ENCODE results near the gene ZNF274.
A peak's percentile ranks its signal among the peaks of the same experiment; 100 is the strongest.
"Not testable (repeated sequence)": the region's sequence is repeated elsewhere in the genome, so short reads cannot be mapped to it uniquely, and the experiment has no call there.

ZNF274 gene

DNA sequence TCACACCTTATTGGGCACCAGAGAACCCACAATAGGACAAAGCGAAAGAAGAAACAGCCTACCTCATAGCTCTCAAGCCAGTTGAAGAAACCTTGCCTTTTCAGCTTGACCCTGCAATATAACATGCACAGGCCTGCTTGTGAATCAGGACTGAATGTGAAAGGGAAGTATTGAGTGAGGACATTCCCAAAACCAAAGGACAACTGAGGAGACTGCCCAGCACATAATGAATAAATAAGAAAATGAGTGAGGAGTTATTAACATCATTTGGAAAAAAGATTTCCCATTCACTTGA is 30.2 kb downstream of the ZNF274 start:
- DNase-seq = no peak

DNA sequence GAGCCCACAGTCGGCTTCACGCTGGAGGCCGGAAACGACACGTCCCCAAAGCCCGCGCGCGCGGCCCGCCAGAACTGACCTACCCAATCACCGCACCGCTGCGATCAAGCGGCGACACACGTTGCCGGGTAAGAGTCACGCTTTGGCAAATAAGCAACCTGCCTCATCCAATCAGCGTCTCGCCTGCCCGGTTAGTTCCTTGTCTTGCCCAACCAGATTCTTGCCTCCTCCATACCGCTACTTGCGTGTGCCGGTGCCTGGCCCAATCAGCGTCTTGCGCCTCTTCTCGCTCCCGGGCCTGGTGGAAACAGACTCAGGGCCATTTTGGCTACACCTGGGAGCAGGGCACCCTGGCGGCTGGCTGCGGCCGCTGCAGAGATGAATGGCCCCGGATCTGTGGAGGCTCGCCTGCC is 34.2 kb downstream of the ZNF274 start:
- DNase-seq = no peak

- no peak for DNase-seq
Measured at GRCh38 chr19:58217607-58218391, 34.9 kb downstream of the ZNF274 start.

- no peak for DNase-seq
Measured at GRCh38 chr19:58218899-58219298, 36.0 kb downstream of the ZNF274 start.

DNA sequence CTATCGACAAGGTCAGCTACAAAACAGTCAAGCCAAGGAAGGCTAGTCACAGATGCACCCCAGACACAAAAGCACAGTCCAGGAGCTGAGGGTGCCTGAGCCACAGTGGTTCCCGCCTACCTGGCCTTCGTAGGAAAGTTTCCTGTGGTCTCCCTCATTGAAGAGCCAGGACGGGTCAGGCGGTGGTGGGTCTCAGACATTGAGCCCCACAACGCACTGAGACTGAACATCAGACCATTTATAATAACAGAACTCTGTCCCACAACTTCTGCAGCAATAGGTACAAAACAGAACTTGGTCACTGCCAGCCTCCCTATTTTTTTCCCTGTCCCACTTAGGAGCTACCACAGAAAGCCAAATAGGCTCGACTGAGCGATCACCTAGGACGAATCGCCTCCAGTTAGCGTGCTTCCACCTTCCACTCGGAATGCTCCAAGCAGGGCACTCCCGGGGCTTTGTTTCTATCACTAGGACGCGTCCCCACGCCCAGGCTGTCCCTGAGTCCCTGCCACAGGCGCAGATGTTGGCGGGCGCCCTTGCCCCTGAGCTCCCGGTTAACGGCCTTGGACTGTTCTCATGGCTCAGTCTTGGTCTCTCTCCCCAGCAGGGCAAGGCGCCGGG is 45.2 kb downstream of the ZNF274 start:
- DNase-seq = peak in 1 of 2 experiments; percentile 62

DNA sequence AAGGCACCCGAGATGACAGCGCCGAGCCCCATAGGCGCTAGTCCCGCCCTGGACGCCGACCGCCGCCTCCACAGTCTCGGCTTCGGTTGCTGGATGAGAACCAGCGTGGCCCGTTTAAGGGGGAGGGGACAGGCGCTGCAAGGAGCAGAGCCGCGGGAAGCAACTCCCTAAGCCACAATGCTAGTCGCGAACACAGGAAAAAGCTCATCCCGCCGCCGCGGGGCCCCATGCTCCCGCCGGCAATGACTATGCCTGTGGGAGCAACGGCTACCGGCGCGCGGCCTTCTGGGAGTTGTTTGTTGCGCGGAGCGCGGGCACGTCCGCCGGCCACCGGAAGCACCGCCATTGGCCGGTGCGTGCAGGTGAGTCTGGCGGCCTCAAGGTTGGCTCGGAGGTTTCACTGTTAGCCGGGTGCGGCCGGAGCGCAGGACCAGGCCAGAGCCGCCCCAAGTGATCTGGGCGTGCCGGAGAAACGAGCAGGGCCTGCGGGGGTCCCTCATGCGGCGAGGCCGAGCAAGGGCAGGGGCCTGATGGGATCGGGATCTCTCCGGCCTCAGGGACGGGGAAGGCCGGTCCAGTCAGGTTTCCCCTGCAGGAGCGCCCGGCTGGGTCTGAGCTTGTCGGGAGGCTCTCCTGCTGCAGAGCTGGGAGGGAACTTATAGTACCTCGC is 45.9 kb downstream of the ZNF274 start, which contains the start of gene ZNF544:
Gene ZNF544, plus strand, starts transcription at position 330 of the 670 bp plus-strand sequence. CDS start 15,110 bp downstream, outside the sequence.
- peak; percentile 79 to 80 for DNase-seq

DNA sequence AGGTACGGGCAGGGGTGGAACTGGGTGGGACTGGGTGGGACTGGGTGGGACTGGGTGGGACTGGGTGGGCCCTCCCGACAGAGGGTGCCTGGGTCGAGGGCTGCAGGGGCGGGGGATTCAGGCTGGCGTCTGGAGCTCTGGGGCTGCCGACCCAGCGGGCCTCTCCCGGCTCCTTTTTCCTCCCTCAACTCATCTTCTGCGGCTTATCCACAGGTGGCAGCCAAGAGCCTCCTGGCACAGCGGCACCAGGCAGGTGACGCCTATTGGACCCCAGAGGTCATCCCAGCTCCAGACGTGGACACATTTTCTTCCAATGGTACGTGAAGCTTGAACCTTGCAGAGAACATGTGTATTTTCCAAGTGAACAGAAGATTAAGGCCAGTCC is 46.4 kb downstream of the ZNF274 start:
- DNase-seq = peak in 1 of 2 experiments; percentile 21

- no peak for DNase-seq
Measured at GRCh38 chr19:58237324-58237723, 54.5 kb downstream of the ZNF274 start.

DNA sequence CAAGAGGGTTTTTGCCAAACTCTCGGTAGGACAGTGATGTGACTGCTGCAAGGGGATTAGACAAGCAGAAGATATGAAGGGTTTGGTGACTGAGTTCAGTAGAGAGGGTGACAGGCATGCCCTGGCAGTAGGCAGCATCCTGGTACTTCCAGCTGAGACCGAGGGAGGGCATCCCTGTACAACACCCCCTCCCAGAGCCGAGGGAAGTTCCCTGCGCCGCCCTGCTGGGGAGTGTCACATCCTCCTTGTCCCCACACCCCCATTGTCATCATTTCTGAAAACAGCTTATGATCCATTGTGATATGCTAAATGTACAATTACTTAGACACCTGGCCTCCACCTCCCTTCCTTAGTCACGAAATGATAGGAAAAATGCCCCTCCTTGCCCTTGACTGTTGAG is 60.5 kb downstream of the ZNF274 start:
- DNase-seq = no peak

DNA sequence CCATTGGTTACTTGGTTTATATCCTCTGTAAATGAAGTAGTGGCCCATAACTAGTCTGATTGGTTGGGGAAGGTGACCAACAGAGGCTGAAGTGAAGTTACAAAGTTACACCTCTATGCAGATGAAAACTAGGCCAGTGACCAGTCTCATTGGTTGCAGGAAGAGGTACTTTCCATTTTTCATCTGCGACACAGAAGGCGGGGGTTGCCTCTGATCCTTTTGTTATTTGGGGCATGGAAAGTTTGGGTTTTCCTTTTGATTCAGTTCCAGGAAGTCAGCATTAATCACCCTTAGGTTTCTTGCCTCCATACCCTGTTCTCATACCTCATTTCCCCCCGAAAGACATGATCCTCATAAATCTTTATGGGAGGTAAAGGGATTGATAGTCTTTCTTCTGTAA is 66.0 kb downstream of the ZNF274 start:
- no peak for DNase-seq

- no peak for DNase-seq
Measured at GRCh38 chr19:58252102-58252685, 69.3 kb downstream of the ZNF274 start.

DNA sequence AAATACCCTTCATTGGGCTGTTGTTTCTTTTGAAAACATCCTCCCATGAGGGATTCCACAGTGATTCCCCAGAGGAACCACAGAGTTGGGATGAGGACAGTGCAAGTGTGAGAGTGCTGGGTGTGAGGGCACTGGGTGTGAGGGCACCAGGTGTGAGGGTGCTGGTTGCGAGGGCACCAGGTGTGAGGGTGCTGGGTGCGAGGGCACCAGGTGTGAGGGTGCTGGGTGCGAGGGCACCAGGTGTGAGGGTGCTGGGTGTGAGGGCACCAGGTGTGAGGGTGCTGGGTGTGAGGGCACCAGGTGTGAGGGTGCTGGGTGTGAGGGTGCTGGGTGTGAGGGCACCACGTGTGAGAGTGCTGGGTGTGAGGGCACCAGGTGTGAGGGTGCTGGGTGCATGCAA is 75.4 kb downstream of the ZNF274 start:
- not testable (repeated sequence) for DNase-seq

DNA sequence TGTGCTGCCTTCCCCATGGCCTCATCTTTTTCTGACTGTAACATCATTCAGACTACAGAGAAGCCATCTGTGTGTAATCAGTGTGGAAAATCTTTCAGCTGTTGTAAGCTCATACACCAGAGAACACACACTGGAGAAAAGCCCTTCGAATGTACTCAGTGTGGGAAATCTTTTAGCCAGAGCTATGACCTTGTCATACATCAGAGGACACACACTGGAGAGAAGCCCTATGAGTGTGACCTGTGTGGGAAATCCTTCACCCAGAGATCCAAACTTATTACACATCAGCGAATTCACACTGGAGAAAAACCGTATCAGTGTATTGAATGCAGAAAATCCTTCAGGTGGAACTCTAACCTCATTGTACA is 78.7 kb downstream of the ZNF274 start:
- no peak for DNase-seq

DNA sequence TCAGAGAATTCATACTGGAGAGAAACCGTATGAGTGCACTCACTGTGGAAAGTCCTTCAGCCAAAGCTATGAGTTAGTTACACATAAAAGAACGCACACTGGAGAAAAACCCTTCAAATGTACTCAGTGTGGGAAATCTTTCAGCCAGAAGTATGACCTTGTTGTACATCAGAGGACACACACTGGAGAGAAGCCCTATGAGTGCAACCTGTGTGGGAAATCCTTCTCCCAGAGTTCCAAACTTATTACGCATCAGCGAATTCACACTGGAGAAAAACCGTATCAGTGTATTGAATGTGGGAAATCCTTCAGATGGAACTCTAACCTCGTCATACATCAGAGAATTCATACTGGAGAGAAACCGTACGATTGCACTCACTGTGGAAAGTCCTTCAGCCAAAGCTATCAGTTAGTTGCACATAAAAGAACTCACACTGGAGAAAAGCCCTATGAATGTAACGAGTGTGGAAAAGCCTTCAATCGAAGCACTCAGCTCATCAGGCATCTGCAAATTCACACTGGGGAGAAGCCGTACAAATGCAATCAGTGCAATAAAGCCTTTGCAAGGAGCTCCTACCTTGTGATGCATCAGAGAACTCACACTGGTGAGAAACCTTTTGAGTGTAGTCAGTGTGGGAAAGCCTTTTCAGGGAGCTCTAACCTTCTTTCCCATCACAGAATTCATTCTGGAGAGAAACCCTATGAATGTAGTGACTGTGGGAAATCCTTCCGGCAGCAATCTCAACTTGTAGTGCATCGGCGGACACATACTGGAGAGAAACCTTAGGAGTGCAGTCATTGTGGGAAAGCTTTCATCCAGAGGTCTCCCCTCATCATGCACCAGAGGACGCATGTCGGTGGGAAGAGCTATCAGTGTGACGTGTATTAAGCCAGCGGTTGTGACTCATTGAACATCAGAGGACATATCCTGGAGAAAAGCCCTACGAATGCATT is 79.4 kb downstream of the ZNF274 start:
- no peak for DNase-seq

- DNase-seq = no peak
Measured at GRCh38 chr19:58262922-58263296, 80.0 kb downstream of the ZNF274 start.

Data from NCI-H1930 (cell line).